Inferior parietal cortex (tissue), 1 donor: ENCODE measurements around the gene PRODH2.

Experiments used
- DNase-seq: peaks from one replicate; pipeline ENCODE4 v3.0.0-alpha.2; 2016; ENCODE audit errors: extremely low spot score

The PRODH2 gene

GRCh38 chr19:35812220-35813042, at the start of gene PRODH2:
Gene PRODH2, minus strand, starts transcription at chr19:35812845. Its CDS starts 40 bp downstream, at chr19:35812805.
- no peak for DNase-seq

GRCh38 chr19:35861640-35862160, 49.1 kb upstream of the PRODH2 start:
- no peak for DNase-seq

GRCh38 chr19:35860818-35861639, 48.4 kb upstream of the PRODH2 start:
- DNase-seq = no peak

- DNase-seq = no peak
Observed at GRCh38 chr19:35860436-35860817, 47.8 kb upstream of the PRODH2 start.

- no peak for DNase-seq
Observed at GRCh38 chr19:35859414-35859813, 46.8 kb upstream of the PRODH2 start.

- no peak for DNase-seq
Observed at GRCh38 chr19:35858311-35858710, 45.7 kb upstream of the PRODH2 start.

GRCh38 chr19:35856546-35857149, 44.0 kb upstream of the PRODH2 start, which contains the start of gene KIRREL2:
Gene KIRREL2, plus strand, starts transcription at chr19:35856911. Its CDS starts 209 bp downstream, at chr19:35857120.
- no peak for DNase-seq

- DNase-seq = no peak
Observed at GRCh38 chr19:35853038-35853756, 40.6 kb upstream of the PRODH2 start.

GRCh38 chr19:35852029-35852780, 39.6 kb upstream of the PRODH2 start, which contains the start of gene NPHS1:
Gene NPHS1, minus strand, starts transcription at chr19:35852504. Its CDS starts 667 bp downstream, at chr19:35851837.
- DNase-seq = no peak

- no peak for DNase-seq
Observed at GRCh38 chr19:35851213-35852028, 38.8 kb upstream of the PRODH2 start.

- DNase-seq = no peak
Observed at GRCh38 chr19:35848919-35849505, 36.4 kb upstream of the PRODH2 start.

GRCh38 chr19:35848486-35848885, 35.8 kb upstream of the PRODH2 start:
- no peak for DNase-seq

GRCh38 chr19:35847911-35848310, 35.3 kb upstream of the PRODH2 start:
- no peak for DNase-seq

- no peak for DNase-seq
Observed at GRCh38 chr19:35846038-35846668, 33.5 kb upstream of the PRODH2 start.

- DNase-seq = no peak
Observed at GRCh38 chr19:35845215-35846037, 32.8 kb upstream of the PRODH2 start.

GRCh38 chr19:35844482-35845214, 32.0 kb upstream of the PRODH2 start:
- no peak for DNase-seq
